Keratinocyte (primary cell): Measurements from ENCODE around the gene SLC2A5. TPM values are rescaled to one million over a fixed set of nuclear protein-coding genes. Genes with fewer than 3 reads are reported as not detected.

ENCODE experiments used
- DNase-seq: peaks from one replicate; pipeline ENCODE4 v3.0.0-alpha.2; 2011; ENCODE audit warnings: low read depth, missing footprints, low spot score
- FAIRE-seq: peaks from 2 replicates; lab custom pipeline; 2011; peaks lifted over from hg19 to GRCh38; lab: Jason Lieb, UNC
- H2AFZ ChIP-seq: 2 replicates; pipeline ENCODE4 v1.6.0; 2012; ENCODE audit warnings: low read length, control low read depth, inconsistent platforms; ENCODE audit not compliant: control insufficient read depth
- H3K27ac ChIP-seq: 2 replicates; pipeline ENCODE4 v1.5.1; 2011; ENCODE audit warnings: low read length; ENCODE audit not compliant: control insufficient read depth, insufficient read depth
- H3K27me3 ChIP-seq: 3 replicates; pipeline ENCODE4 v1.6.0; 2011; ENCODE audit warnings: low read length; ENCODE audit not compliant: control insufficient read depth, insufficient read depth; ENCODE audit errors: extremely low read depth
- H3K36me3 ChIP-seq, 2 experiments: 2 replicates in 1 of 2; 3 replicates in 1 of 2; pipeline ENCODE4 v1.5.1; 2011; ENCODE audit warnings: low read length in 2 of 2, mild to moderate bottlenecking in 1 of 2; ENCODE audit not compliant: control insufficient read depth in 2 of 2, insufficient read depth in 2 of 2; ENCODE audit errors: extremely low read depth in 1 of 2
- H3K4me1 ChIP-seq: 3 replicates; pipeline ENCODE4 v1.5.1; 2011; ENCODE audit warnings: low read length; ENCODE audit not compliant: control insufficient read depth, insufficient read depth; ENCODE audit errors: extremely low read depth
- H3K4me2 ChIP-seq: 3 replicates; pipeline ENCODE4 v1.6.0; 2011; ENCODE audit warnings: low read depth, low read length; ENCODE audit not compliant: control insufficient read depth, insufficient read depth; ENCODE audit errors: extremely low read depth
- H3K4me3 ChIP-seq, 3 experiments: fragments of 200-600 bp in 1 of 3; sonication (generic) in 1 of 3; 2 replicates in 2 of 3; 3 replicates in 1 of 3; pipeline ENCODE4 v1.5.1; 2011 to 2016; ENCODE audit warnings: low read length in 3 of 3, mild to moderate bottlenecking in 3 of 3, control low read depth in 2 of 3, inconsistent platforms in 1 of 3, low read depth in 1 of 3, mixed read lengths in 1 of 3, mixed run types in 1 of 3, moderate library complexity in 1 of 3; ENCODE audit not compliant: control insufficient read depth in 2 of 3, insufficient read depth in 2 of 3; ENCODE audit errors: extremely low read depth in 1 of 3
- H3K79me2 ChIP-seq: 2 replicates; pipeline ENCODE4 v1.6.0; 2012; ENCODE audit warnings: low read length; ENCODE audit not compliant: control insufficient read depth, insufficient read depth
- H3K9ac ChIP-seq: 3 replicates; pipeline ENCODE4 v1.6.0; 2011; ENCODE audit warnings: low read length; ENCODE audit not compliant: control insufficient read depth, insufficient read depth; ENCODE audit errors: extremely low read depth
- H3K9me1 ChIP-seq: 3 replicates; pipeline ENCODE4 v1.6.0; 2011; ENCODE audit warnings: low read length; ENCODE audit not compliant: control insufficient read depth, insufficient read depth; ENCODE audit errors: extremely low read depth
- H3K9me3 ChIP-seq: 2 replicates; pipeline ENCODE4 v1.5.1; 2012; ENCODE audit warnings: low read depth, low read length; ENCODE audit not compliant: control insufficient read depth
- H4K20me1 ChIP-seq: 3 replicates; pipeline ENCODE4 v1.6.0; 2011; ENCODE audit warnings: low read length; ENCODE audit not compliant: control insufficient read depth, insufficient read depth; ENCODE audit errors: extremely low read depth
- EZH2 ChIP-seq: IDR thresholded peaks from one replicate; pipeline ENCODE4 v1.6.1; 2012; ENCODE audit warnings: inconsistent platforms, mild to moderate bottlenecking, low read length, moderate library complexity
- dilution Hi-C: fragments of 300-500 bp; cut with MboI; formaldehyde crosslinking; loops from one replicate; pipeline ENCODE4 v1.7.0; 2020; ENCODE audit warnings: low sequenced_read_pairs; ENCODE audit not compliant: extremely low pct_ligation_motif_present
- polyA plus RNA-seq, 5 experiments: library from polyadenylated mRNA; depleted of rRNA in 3 of 5; stranded (reverse) in 3 of 5; stranded (forward) in 1 of 5; unstranded in 1 of 5; fragments of >200 nt; gene quantifications; 1 replicate in 1 of 5; 2 replicates in 3 of 5; 3 replicates in 1 of 5; pipeline versions ENCODE4 v1.2.1 to v1.2.3, GENCODE V29; 2011 to 2012; ENCODE audit warnings: missing spikeins in 2 of 5, low read depth in 1 of 5, low replicate concordance in 1 of 5
- TF ChIP-seq, protein P1 (sequence below), 3 experiments: IDR thresholded peaks in 1 of 3; conservative IDR thresholded peaks in 1 of 3; optimal IDR thresholded peaks in 1 of 3; 2 replicates in 2 of 3; 3 replicates in 1 of 3; pipeline versions ENCODE3 to v1.5.1; 2011; ENCODE audit warnings: low read length in 3 of 3, mild to moderate bottlenecking in 3 of 3, moderate library complexity in 2 of 3, control low read depth in 1 of 3, inconsistent platforms in 1 of 3; ENCODE audit not compliant: insufficient read depth in 2 of 3; ENCODE audit errors: extremely low read depth in 1 of 3

Gene SLC2A5
- polyA plus RNA-seq, 1 donor (not counting 4 experiments of a cell fraction or from before 2014, with no cell fraction given), result 0.77 TPM

DNA sequence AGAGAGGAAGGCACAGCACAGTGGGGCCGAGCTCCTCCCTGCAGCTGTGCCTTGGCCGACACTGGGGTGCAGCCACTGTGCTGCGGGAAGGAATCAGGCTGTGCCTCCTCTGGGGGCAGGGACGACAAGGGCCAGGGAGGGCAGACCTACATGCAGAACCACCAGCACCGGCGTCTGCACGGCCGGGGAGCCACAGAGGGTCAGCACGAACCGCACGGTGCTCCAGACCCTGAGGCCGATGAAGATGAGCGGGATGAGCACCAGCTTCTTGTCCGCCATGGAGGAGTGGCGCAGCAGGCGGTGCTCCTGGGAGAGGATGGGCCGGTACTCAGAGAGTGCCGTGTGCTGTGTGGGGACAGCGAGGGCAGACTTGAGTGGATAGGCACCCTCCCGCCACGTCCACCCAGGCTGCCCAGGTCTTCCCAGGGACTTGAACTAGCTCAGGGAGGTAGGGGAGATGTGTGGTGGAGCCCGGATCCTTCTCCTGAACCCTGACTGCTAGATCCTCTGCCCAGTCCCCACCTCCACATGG lies 36.0 kb upstream of the SLC2A5 start:
- Histone ChIP-seq H3K27ac (no peak overlapping the region), H3K79me2 (no peaks in the 10 kb centered on the region), H2AFZ (no peak overlapping the region), H3K4me1 (peaks cover 5% of the 10 kb centered on the region), H4K20me1 (no peaks in the 10 kb centered on the region), H3K36me3 (peaks cover 2% of the 10 kb centered on the region in 2 experiments), H3K27me3 (no peaks in the 10 kb centered on the region), H3K4me3 (no peak overlapping the region), H3K9me1 (no peaks in the 10 kb centered on the region), H3K9ac (no peak overlapping the region), H3K9me3 (no peaks in the 10 kb centered on the region), H3K4me2 (no peak overlapping the region)
- TF ChIP-seq, protein P1, sequence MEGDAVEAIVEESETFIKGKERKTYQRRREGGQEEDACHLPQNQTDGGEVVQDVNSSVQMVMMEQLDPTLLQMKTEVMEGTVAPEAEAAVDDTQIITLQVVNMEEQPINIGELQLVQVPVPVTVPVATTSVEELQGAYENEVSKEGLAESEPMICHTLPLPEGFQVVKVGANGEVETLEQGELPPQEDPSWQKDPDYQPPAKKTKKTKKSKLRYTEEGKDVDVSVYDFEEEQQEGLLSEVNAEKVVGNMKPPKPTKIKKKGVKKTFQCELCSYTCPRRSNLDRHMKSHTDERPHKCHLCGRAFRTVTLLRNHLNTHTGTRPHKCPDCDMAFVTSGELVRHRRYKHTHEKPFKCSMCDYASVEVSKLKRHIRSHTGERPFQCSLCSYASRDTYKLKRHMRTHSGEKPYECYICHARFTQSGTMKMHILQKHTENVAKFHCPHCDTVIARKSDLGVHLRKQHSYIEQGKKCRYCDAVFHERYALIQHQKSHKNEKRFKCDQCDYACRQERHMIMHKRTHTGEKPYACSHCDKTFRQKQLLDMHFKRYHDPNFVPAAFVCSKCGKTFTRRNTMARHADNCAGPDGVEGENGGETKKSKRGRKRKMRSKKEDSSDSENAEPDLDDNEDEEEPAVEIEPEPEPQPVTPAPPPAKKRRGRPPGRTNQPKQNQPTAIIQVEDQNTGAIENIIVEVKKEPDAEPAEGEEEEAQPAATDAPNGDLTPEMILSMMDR (optimal IDR thresholded peaks at IDR 0.05 in 1 of 3, IDR thresholded peaks at IDR 0.05 in 1 of 3, conservative IDR thresholded peaks at IDR 0.05 in 1 of 3; ENCODE audit: extremely low read depth in 1 of 3, insufficient read depth in 2 of 3, low read length in 3 of 3), result no peak
- no peak for TF ChIP-seq EZH2
- DNase-seq, result no peak
- dilution Hi-C loops, result no loop called here
- no peak for FAIRE-seq

DNA sequence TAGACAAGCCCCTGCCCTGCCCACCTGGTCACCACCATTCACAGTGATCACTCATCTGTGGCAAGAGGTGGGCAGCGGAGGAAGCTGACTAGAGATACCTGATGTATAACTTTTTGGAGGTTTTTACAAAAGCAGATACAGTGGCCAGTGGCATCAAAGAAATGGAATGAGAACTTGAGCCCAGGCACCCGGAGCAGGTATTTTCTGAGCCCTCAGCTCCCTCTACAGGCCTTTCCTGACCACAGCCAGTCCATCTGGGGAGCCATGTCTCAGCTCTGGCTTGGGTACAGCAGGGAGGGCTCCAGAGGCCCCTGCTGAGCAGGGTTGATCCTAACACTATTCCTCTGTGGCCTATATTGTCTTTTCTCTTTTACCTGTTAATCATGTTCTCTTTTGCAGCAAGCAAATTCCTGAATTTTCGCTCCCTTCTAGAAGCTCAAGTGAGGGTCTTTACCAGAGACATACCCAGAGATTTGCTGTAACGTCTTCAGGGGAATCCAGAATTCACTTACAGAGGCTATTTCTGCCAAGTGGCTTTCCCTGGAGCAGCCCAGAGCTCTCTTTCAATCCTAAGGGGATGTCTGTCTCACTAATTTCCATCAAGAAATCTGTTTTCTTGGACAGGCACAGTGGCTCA lies 32.2 kb upstream of the SLC2A5 start:
- Histone ChIP-seq H3K4me1 (no peaks in the 10 kb centered on the region), H3K4me3 (no peak overlapping the region), H3K79me2 (no peaks in the 10 kb centered on the region), H2AFZ (no peak overlapping the region), H3K36me3 (peaks cover 2% of the 10 kb centered on the region in 2 experiments), H3K4me2 (no peak overlapping the region), H3K9ac (no peak overlapping the region), H3K9me3 (no peaks in the 10 kb centered on the region), H3K27me3 (no peaks in the 10 kb centered on the region), H4K20me1 (no peaks in the 10 kb centered on the region), H3K9me1 (no peaks in the 10 kb centered on the region), H3K27ac (no peak overlapping the region)
- dilution Hi-C loops, result no loop called here
- no peak for TF ChIP-seq EZH2
- TF ChIP-seq, protein P1 (optimal IDR thresholded peaks at IDR 0.05 in 1 of 3, IDR thresholded peaks at IDR 0.05 in 1 of 3, conservative IDR thresholded peaks at IDR 0.05 in 1 of 3; ENCODE audit: extremely low read depth in 1 of 3, insufficient read depth in 2 of 3, low read length in 3 of 3), result peak; percentile 81 to 82 (median 81)
- DNase-seq, result no peak
- FAIRE-seq, result no peak
